Measurements from ENCODE around the gene TMEM209. TPM values are rescaled to one million over a fixed set of nuclear protein-coding genes. Genes with fewer than 3 reads are reported as not detected.

TMEM209 gene
- total and polyA plus RNA-seq, 7 donors = 5.2 to 11.3 (median 9.0) TPM

- Histone ChIP-seq H3K27ac (no peak overlapping the region), H3K9me3 (no peaks in the 10 kb centered on the region), H3K4me3 (no peak overlapping the region), H3K4me1 (no peaks in the 10 kb centered on the region), H3K36me3 (ENCODE audit: insufficient read depth in 1 of 2, low read depth in 1 of 2) (peaks cover 3 to 66% of the 10 kb centered on the region in 2 donors), H3K27me3 (ENCODE audit: insufficient read depth in 3 of 3, low read length in 2 of 3) (no peaks in the 10 kb centered on the region)
- intact Hi-C loops (cut with DNase I) = loop anchor here in 1 of 2 donors (10.0 kb wide), 1 partner anchor 127 kb away; the partner anchor contains the start of gene KLHDC10
- ATAC-seq (no peak), DNase-seq (no peak)
- no peak for TF ChIP-seq CTCF (IDR thresholded peaks at IDR 0.05)
- 79 to 84% (median 80%) methylated on average over 7 of the region's 7 CpGs for WGBS, 3 donors
These were observed 3.4 kb downstream of the TMEM209 start for GRCh38 chr7:130201796-130202195.

GRCh38 chr7:130197094-130197493 lies 8.1 kb downstream of the TMEM209 start:
- no peaks in the 10 kb centered on the region for H3K9me3 ChIP-seq
- no peak for ATAC-seq
- H3K27me3 ChIP-seq (ENCODE audit: insufficient read depth in 3 of 3, low read length in 2 of 3) = no peaks in the 10 kb centered on the region
- peaks cover 0 to 66% of the 10 kb centered on the region in 2 donors for H3K36me3 ChIP-seq (ENCODE audit: insufficient read depth in 1 of 2, low read depth in 1 of 2)
- H3K27ac ChIP-seq = no peak overlapping the region
- H3K4me1 ChIP-seq = no peaks in the 10 kb centered on the region
- WGBS, 3 donors = 50 to 74% (median 73%) methylated on average over 2 of the region's 2 CpGs
- intact Hi-C loops (cut with DNase I) = no loop called here
- no peak for TF ChIP-seq CTCF (IDR thresholded peaks at IDR 0.05)
- no peak overlapping the region for H3K4me3 ChIP-seq
- DNase-seq = no peak

GRCh38 chr7:130196476-130196875 lies 8.7 kb downstream of the TMEM209 start:
- TF ChIP-seq CTCF (IDR thresholded peaks at IDR 0.05) = no peak
- no peak overlapping the region for H3K27ac ChIP-seq
- H3K4me1 ChIP-seq = no peaks in the 10 kb centered on the region
- intact Hi-C loops (cut with DNase I) = no loop called here
- no peak for ATAC-seq
- H3K27me3 ChIP-seq (ENCODE audit: insufficient read depth in 3 of 3, low read length in 2 of 3) = no peaks in the 10 kb centered on the region
- WGBS, 3 donors = 75 to 92% (median 91%) methylated on average over 2 of the region's 2 CpGs
- no peak overlapping the region for H3K4me3 ChIP-seq
- peaks cover 0 to 66% of the 10 kb centered on the region in 2 donors for H3K36me3 ChIP-seq (ENCODE audit: insufficient read depth in 1 of 2, low read depth in 1 of 2)
- DNase-seq = no peak
- H3K9me3 ChIP-seq = no peaks in the 10 kb centered on the region

GRCh38 chr7:130195396-130195795 lies 9.8 kb downstream of the TMEM209 start:
- no peak for TF ChIP-seq CTCF (IDR thresholded peaks at IDR 0.05)
- H3K9me3 ChIP-seq = no peaks in the 10 kb centered on the region
- no peaks in the 10 kb centered on the region for H3K27me3 ChIP-seq (ENCODE audit: insufficient read depth in 3 of 3, low read length in 2 of 3)
- H3K27ac ChIP-seq = no peak overlapping the region
- DNase-seq (no peak), ATAC-seq (no peak)
- no peaks in the 10 kb centered on the region for H3K4me1 ChIP-seq
- WGBS, 3 donors = 95 to 99% (median 98%) methylated on average over 2 of the region's 2 CpGs
- H3K36me3 ChIP-seq (ENCODE audit: insufficient read depth in 1 of 2, low read depth in 1 of 2) = peaks cover 0 to 64% of the 10 kb centered on the region in 2 donors
- intact Hi-C loops (cut with DNase I) = no loop called here
- H3K4me3 ChIP-seq = no peak overlapping the region

GRCh38 chr7:130191791-130192190 lies 13.4 kb downstream of the TMEM209 start:
- ATAC-seq (no peak), DNase-seq (no peak)
- H3K9me3 ChIP-seq = no peaks in the 10 kb centered on the region
- intact Hi-C loops (cut with DNase I) = no loop called here
- no peaks in the 10 kb centered on the region for H3K27me3 ChIP-seq (ENCODE audit: insufficient read depth in 3 of 3, low read length in 2 of 3)
- H3K36me3 ChIP-seq (ENCODE audit: insufficient read depth in 1 of 2, low read depth in 1 of 2) = peaks cover 0 to 55% of the 10 kb centered on the region in 2 donors
- H3K4me3 ChIP-seq = no peak overlapping the region
- no peak for TF ChIP-seq CTCF (IDR thresholded peaks at IDR 0.05)
- no peak overlapping the region for H3K27ac ChIP-seq
- WGBS, 3 donors = 97 to 98% (median 98%) methylated on average over 7 of the region's 7 CpGs
- no peaks in the 10 kb centered on the region for H3K4me1 ChIP-seq

All from psoas muscle (tissue), 8 donors.